Measurements from ENCODE around the gene ANAPC4.

Gene ANAPC4

DNA sequence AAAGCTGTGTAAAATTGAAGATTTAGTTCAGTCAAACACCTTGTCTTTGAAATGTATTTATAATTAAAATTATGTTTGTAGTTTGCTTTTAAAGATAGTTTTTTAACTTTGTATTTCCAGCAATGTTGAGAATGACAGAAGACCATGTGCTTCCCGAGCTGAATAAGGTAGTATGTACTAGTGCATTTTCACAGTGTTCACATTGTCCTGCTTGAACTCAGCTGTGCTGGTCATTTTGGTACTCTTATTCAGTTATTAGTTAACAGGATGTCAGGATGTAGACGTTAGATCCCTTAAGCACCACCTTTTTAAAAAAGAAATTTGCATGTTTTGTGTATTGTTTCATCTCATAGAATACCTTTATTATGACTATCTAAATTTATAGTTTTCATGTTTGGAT lies 28.4 kb downstream of the ANAPC4 start:
- no peak for TF ChIP-seq SIN3A (IDR thresholded peaks at IDR 0.05; ENCODE audit: borderline replicate concordance, insufficient read depth, low read length)
- TF ChIP-seq POLR2AphosphoS5 (IDR thresholded peaks at IDR 0.05; ENCODE audit: low read depth, low read length), result no peak
- TF ChIP-seq, protein P1, sequence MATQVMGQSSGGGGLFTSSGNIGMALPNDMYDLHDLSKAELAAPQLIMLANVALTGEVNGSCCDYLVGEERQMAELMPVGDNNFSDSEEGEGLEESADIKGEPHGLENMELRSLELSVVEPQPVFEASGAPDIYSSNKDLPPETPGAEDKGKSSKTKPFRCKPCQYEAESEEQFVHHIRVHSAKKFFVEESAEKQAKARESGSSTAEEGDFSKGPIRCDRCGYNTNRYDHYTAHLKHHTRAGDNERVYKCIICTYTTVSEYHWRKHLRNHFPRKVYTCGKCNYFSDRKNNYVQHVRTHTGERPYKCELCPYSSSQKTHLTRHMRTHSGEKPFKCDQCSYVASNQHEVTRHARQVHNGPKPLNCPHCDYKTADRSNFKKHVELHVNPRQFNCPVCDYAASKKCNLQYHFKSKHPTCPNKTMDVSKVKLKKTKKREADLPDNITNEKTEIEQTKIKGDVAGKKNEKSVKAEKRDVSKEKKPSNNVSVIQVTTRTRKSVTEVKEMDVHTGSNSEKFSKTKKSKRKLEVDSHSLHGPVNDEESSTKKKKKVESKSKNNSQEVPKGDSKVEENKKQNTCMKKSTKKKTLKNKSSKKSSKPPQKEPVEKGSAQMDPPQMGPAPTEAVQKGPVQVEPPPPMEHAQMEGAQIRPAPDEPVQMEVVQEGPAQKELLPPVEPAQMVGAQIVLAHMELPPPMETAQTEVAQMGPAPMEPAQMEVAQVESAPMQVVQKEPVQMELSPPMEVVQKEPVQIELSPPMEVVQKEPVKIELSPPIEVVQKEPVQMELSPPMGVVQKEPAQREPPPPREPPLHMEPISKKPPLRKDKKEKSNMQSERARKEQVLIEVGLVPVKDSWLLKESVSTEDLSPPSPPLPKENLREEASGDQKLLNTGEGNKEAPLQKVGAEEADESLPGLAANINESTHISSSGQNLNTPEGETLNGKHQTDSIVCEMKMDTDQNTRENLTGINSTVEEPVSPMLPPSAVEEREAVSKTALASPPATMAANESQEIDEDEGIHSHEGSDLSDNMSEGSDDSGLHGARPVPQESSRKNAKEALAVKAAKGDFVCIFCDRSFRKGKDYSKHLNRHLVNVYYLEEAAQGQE (IDR thresholded peaks at IDR 0.05; ENCODE audit: insufficient read depth in 1 of 2, low read depth in 2 of 2, low read length in 2 of 2), result no peak
- no peak for TF ChIP-seq TAF1 (IDR thresholded peaks at IDR 0.05; ENCODE audit: borderline replicate concordance, insufficient read depth, low read length)
- TF ChIP-seq FOXP2 (optimal IDR thresholded peaks at IDR 0.05; ENCODE audit: borderline replicate concordance, extremely low read depth, extremely low read length, insufficient read depth), result no peak

- TF ChIP-seq POLR2AphosphoS5 (IDR thresholded peaks at IDR 0.05; ENCODE audit: low read depth, low read length) (no peak), SIN3A (IDR thresholded peaks at IDR 0.05; ENCODE audit: borderline replicate concordance, insufficient read depth, low read length) (no peak), FOXP2 (optimal IDR thresholded peaks at IDR 0.05; ENCODE audit: borderline replicate concordance, extremely low read depth, extremely low read length, insufficient read depth) (no peak)
- TF ChIP-seq, protein P1 (IDR thresholded peaks at IDR 0.05; ENCODE audit: insufficient read depth in 1 of 2, low read depth in 2 of 2, low read length in 2 of 2), result no peak
Measured at GRCh38 chr4:25406081-25406692, 29.1 kb downstream of the ANAPC4 start.

DNA sequence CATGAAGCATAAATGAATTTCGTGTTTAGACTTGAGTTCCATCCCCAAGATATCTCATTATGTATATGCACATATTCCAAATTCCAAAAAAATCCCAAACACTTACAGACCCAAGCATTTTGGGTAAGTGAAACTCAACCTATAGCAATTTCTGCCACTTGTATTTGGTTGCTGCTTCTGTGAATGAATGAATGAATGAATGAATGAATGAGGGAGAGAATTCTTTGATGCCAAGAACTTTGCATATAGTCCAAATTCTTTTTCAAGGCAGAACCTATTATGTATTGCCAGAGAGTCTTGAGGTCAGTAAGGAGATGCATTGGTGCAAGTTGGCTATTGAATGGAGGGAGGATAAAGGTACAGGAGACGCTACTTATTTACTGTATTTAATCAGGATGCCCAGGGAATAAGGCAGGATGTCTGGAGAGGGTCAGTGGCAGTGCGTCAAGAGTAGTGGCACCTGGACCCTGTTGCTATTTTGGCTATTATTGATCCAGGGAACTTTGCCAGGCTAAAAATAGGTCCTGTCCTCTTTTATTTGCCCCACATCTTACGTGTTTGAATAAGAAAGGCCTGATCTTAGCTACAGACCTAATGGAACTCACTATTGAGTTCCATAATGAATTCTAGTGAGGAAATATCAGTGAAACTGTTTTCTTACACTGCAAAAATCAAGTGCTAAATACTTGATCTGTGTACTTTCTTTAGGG lies 33.9 kb downstream of the ANAPC4 start:
- TF ChIP-seq, protein P1 (IDR thresholded peaks at IDR 0.05; ENCODE audit: insufficient read depth in 1 of 2, low read depth in 2 of 2, low read length in 2 of 2), result no peak
- TF ChIP-seq SIN3A (IDR thresholded peaks at IDR 0.05; ENCODE audit: borderline replicate concordance, insufficient read depth, low read length), result no peak

GRCh38 chr4:25413261-25413660 lies 36.2 kb downstream of the ANAPC4 start:
- no peak for TF ChIP-seq FOXP2 (optimal IDR thresholded peaks at IDR 0.05; ENCODE audit: borderline replicate concordance, extremely low read depth, extremely low read length, insufficient read depth)
- no peak for TF ChIP-seq POLR2AphosphoS5 (IDR thresholded peaks at IDR 0.05; ENCODE audit: low read depth, low read length)
- TF ChIP-seq, protein P1 (IDR thresholded peaks at IDR 0.05; ENCODE audit: insufficient read depth in 1 of 2, low read depth in 2 of 2, low read length in 2 of 2), result no peak
- TF ChIP-seq SIN3A (IDR thresholded peaks at IDR 0.05; ENCODE audit: borderline replicate concordance, insufficient read depth, low read length), result no peak

GRCh38 chr4:25417014-25417413 lies 40.0 kb downstream of the ANAPC4 start:
- TF ChIP-seq TAF1 (IDR thresholded peaks at IDR 0.05; ENCODE audit: borderline replicate concordance, insufficient read depth, low read length) (no peak), FOXP2 (optimal IDR thresholded peaks at IDR 0.05; ENCODE audit: borderline replicate concordance, extremely low read depth, extremely low read length, insufficient read depth) (no peak), POLR2AphosphoS5 (IDR thresholded peaks at IDR 0.05; ENCODE audit: low read depth, low read length) (no peak), SIN3A (IDR thresholded peaks at IDR 0.05; ENCODE audit: borderline replicate concordance, insufficient read depth, low read length) (no peak)
- TF ChIP-seq, protein P1 (IDR thresholded peaks at IDR 0.05; ENCODE audit: insufficient read depth in 1 of 2, low read depth in 2 of 2, low read length in 2 of 2), result no peak
